AG04450 (cell line): ENCODE data around the gene BHLHE41. TPM values are rescaled to one million over a fixed set of nuclear protein-coding genes. Genes with fewer than 3 reads are reported as not detected.
A peak's percentile ranks its signal among the peaks of the same experiment; 100 is the strongest.

ENCODE experiments used
- CTCF ChIA-PET: fragments of 300-600, 350-600 bp; formaldehyde crosslinking; extraction: SDS; loops from one replicate; lab custom pipeline; 2022; ENCODE audit warnings: antibody characterized with exemption, inconsistent platforms; lab: Charles Lee
- POLR2A ChIA-PET: fragments of 350-600 bp; formaldehyde crosslinking; extraction: SDS; loops from one replicate; lab custom pipeline; 2021; ENCODE audit warnings: antibody characterized with exemption, inconsistent platforms; lab: Yijun Ruan, JAX
- DNase-seq: peaks from one replicate; pipeline ENCODE4 v3.0.0-alpha.2; 2011; ENCODE audit warnings: low read depth, low spot score
- H3K27ac ChIP-seq: one replicate; pipeline ENCODE4 v1.5.1; 2012; ENCODE audit warnings: low read depth, low read length, control low read depth
- H3K27me3 ChIP-seq: one replicate; pipeline ENCODE4 v1.6.0; 2012; ENCODE audit warnings: low read length; ENCODE audit not compliant: control insufficient read depth, insufficient read depth
- H3K4me3 ChIP-seq: 2 replicates; pipeline ENCODE4 v1.5.1; 2011; ENCODE audit warnings: mild to moderate bottlenecking, low read depth, low read length, control low read depth
- H3K9me3 ChIP-seq: 2 replicates; pipeline ENCODE4 v1.5.1; 2012; ENCODE audit warnings: low read length; ENCODE audit not compliant: control insufficient read depth, insufficient read depth
- CTCF ChIP-seq: IDR thresholded peaks from 2 replicates; pipeline ENCODE4 v1.5.1; 2011; ENCODE audit warnings: low read depth, low read length, control low read depth, inconsistent platforms
- polyA plus RNA-seq: library from polyadenylated mRNA; depleted of rRNA; stranded (reverse); fragments of >200 nt; gene quantifications from 2 replicates; pipeline ENCODE4 v1.2.3, GENCODE V29; 2011

Gene BHLHE41
- polyA plus RNA-seq, 1 experiment, result 1.7 TPM

GRCh38 chr12:26156201-26156871, 31.5 kb upstream of the BHLHE41 start:
- no peak for TF ChIP-seq CTCF
- no peak for DNase-seq
- Histone ChIP-seq H3K27me3 (no peaks in the 10 kb centered on the region), H3K4me3 (no peak overlapping the region), H3K27ac (no peak overlapping the region), H3K9me3 (no peaks in the 10 kb centered on the region)
- ChIA-PET CTCF (no interaction called here), POLR2A (no interaction called here)

- CTCF ChIA-PET, result interaction anchor here (0.5 to 1.4 kb wide), 4 partner anchors 10 to 29 kb away, joined by 3 to 7 read pairs (median 3); partner anchors contain the start of gene BHLHE41
- H3K4me3 ChIP-seq, result no peak overlapping the region
- no peaks in the 10 kb centered on the region for H3K9me3 ChIP-seq
- H3K27ac ChIP-seq, result peak overlapping the region; percentile 72
- TF ChIP-seq CTCF, result peak; percentile 32; the same call in 1 of the 2 replicates
- DNase-seq, result peak; percentile 90
- POLR2A ChIA-PET, result interaction anchor here (0.5 to 1.5 kb wide), 3 partner anchors 30 to 1223 kb away, joined by 3 to 9 read pairs (median 3); partner anchors contain the start of gene BHLHE41
- H3K27me3 ChIP-seq, result no peaks in the 10 kb centered on the region
Measured at GRCh38 chr12:26153421-26154154, 28.8 kb upstream of the BHLHE41 start.

DNA sequence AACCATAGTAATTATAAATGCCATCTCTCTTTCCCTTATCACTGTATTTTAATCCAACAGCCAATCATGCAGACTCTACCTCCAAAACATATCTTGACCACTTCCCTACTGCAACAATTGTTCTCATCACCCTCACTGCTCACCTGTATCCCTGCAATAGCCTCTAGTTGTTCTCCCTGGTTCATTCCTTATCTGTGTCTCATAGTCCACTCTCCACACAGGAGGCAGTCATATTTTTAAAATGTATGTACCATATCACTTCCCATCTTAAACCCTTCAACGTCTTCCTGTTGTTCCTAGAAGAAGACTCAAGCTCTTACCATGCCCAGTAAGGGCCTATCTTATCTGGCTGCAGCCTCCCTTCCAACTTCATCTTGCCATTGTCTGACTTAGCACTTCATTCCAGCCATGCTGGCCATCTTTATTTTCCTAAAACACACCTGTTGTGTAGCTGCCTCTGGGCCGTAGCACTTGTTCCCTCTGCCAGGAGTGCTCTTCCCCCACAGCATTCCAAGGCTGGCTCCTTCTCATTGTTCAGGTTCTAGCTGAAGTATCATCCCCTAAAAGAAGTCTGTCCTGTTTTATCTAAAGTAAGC, 27.8 kb upstream of the BHLHE41 start:
- Histone ChIP-seq H3K27me3 (no peaks in the 10 kb centered on the region), H3K27ac (no peak overlapping the region), H3K4me3 (no peak overlapping the region), H3K9me3 (no peaks in the 10 kb centered on the region)
- TF ChIP-seq CTCF, result no peak
- DNase-seq, result no peak
- ChIA-PET POLR2A (interaction anchor here (0.5 to 0.6 kb wide), 2 partner anchors 43 to 1222 kb away, joined by 3 read pairs; no protein-coding TSS in a partner anchor), CTCF (no interaction called here)

GRCh38 chr12:26150736-26151450, 26.1 kb upstream of the BHLHE41 start:
- peak; percentile 45 for DNase-seq
- no peaks in the 10 kb centered on the region for H3K9me3 ChIP-seq
- no peaks in the 10 kb centered on the region for H3K27me3 ChIP-seq
- no peak overlapping the region for H3K4me3 ChIP-seq
- ChIA-PET POLR2A (no interaction called here), CTCF (interaction anchor here (1.4 kb wide), 1 partner anchor 32 kb away, joined by 5 read pairs; no protein-coding TSS in a partner anchor)
- peak overlapping the region; percentile 62 for H3K27ac ChIP-seq
- TF ChIP-seq CTCF, result no peak
